ENCODE data around the gene PPIL1. TPM values are rescaled to one million over a fixed set of nuclear protein-coding genes. Genes with fewer than 3 reads are reported as not detected.

The PPIL1 gene
- total and polyA plus RNA-seq, 2 of the 4 experiments (the other 2 are of a cell fraction): 28.4 to 58.4 TPM

GRCh38 chr6:36867471-36868224, 7.0 kb downstream of the PPIL1 start:
- Histone ChIP-seq H3K9ac (ENCODE audit: low read depth, low read length) (no peak overlapping the region), H2BK15ac (ENCODE audit: low read depth, low read length) (no peak overlapping the region), H4K91ac (ENCODE audit: insufficient read depth, low read depth, low read length) (no peak overlapping the region), H3K23ac (ENCODE audit: low read depth, low read length) (no peak overlapping the region), H2AK9ac (replicated peaks; ENCODE audit: low read depth, low read length, poor library complexity) (no peak overlapping the region), H2BK120ac (ENCODE audit: low read depth, low read length) (no peak overlapping the region), H3K4ac (ENCODE audit: low read depth, low read length) (no peak overlapping the region), H3K9me3 (ENCODE audit: control insufficient read depth, insufficient read depth, low read length) (no peaks in the 10 kb centered on the region), H3K14ac (replicated peaks; ENCODE audit: low read depth, low read length) (no peak overlapping the region), H2AFZ (replicated peaks; ENCODE audit: low read length, poor library complexity) (no peak overlapping the region), H3K4me2 (ENCODE audit: low read depth, low read length) (no peak overlapping the region), H2BK5ac (ENCODE audit: low read depth, low read length, poor library complexity, severe bottlenecking) (no peak overlapping the region), H3K36me3 (ENCODE audit: control insufficient read depth, insufficient read depth, low read length) (peaks cover 7% of the 10 kb centered on the region), H3K18ac (ENCODE audit: low read depth, low read length) (no peak overlapping the region), H3K27ac (ENCODE audit: insufficient read depth, low read length) (no peak overlapping the region), H4K20me1 (ENCODE audit: insufficient read depth, low read length) (no peaks in the 10 kb centered on the region), H3K4me3 (ENCODE audit: insufficient read depth, low read depth, low read length) (no peak overlapping the region), H3K27me3 (ENCODE audit: control insufficient read depth, insufficient read depth, low read length) (no peaks in the 10 kb centered on the region), H3K4me1 (ENCODE audit: control insufficient read depth, insufficient read depth, low read length) (no peaks in the 10 kb centered on the region), H4K8ac (ENCODE audit: low read depth in 2 of 2, low read length in 2 of 2) (no peak overlapping the region), H4K5ac (ENCODE audit: low read depth, low read length) (no peak overlapping the region), H3K56ac (ENCODE audit: extremely low read depth, insufficient read depth, low read length) (no peak overlapping the region), H3K79me1 (ENCODE audit: low read depth in 1 of 2, low read length in 2 of 2) (peaks cover 44 to 68% of the 10 kb centered on the region in 2 experiments), H2BK20ac (ENCODE audit: low read depth, low read length) (no peak overlapping the region), H3K9me1 (ENCODE audit: insufficient read depth, low read length) (peaks cover 10% of the 10 kb centered on the region; the same call in 1 of the 2 replicates), H2AK5ac (ENCODE audit: low read depth, low read length) (no peak overlapping the region)
- ChIA-PET CTCF (no interaction called here), POLR2A (ENCODE audit: unreplicated experiment) (no interaction called here)
- ATAC-seq (ENCODE audit: low read depth) (no peak), DNase-seq (no peak)
- WGBS, 2 experiments (ENCODE audit: extremely low coverage in 2 of 2, insufficient read length in 1 of 2): no CpG with 5 or more reads among the region's 4 CpGs
- TF ChIP-seq NFE2L2 (IDR thresholded peaks at IDR 0.05; ENCODE audit: low read depth, low read length): no peak
- no peak for TF ChIP-seq POLR2A (IDR thresholded peaks at IDR 0.05; ENCODE audit: low read depth, low read length)
- TF ChIP-seq ELK1 (IDR thresholded peaks at IDR 0.05; ENCODE audit: borderline replicate concordance, low read depth, low read length): no peak
- TF ChIP-seq RFX5 (IDR thresholded peaks at IDR 0.05; ENCODE audit: low read depth, low read length): no peak
- TF ChIP-seq MAZ (IDR thresholded peaks at IDR 0.05; ENCODE audit: borderline replicate concordance, low read depth, low read length): no peak
- no peak for TF ChIP-seq MAFK (IDR thresholded peaks at IDR 0.05; ENCODE audit: low read depth, low read length)
- no peak for TF ChIP-seq USF2 (IDR thresholded peaks at IDR 0.05; ENCODE audit: low read depth, low read length)
- TF ChIP-seq BHLHE40 (IDR thresholded peaks at IDR 0.05; ENCODE audit: low read depth, low read length): no peak
- no peak for TF ChIP-seq RCOR1 (IDR thresholded peaks at IDR 0.05; ENCODE audit: insufficient replicate concordance, low read length)
- TF ChIP-seq MXI1 (IDR thresholded peaks at IDR 0.05; ENCODE audit: borderline replicate concordance, low read depth, low read length): no peak
- TF ChIP-seq RAD21 (IDR thresholded peaks at IDR 0.05; ENCODE audit: low read length): no peak
- TF ChIP-seq CHD1 (IDR thresholded peaks at IDR 0.05; ENCODE audit: low read depth, low read length): no peak
- TF ChIP-seq SMC3 (IDR thresholded peaks at IDR 0.05; ENCODE audit: low read depth, low read length): no peak
- no peak for TF ChIP-seq CTCF (conservative IDR thresholded peaks at IDR 0.05; ENCODE audit: low read depth, low read length)
- no peak for TF ChIP-seq CEBPB (IDR thresholded peaks at IDR 0.05; ENCODE audit: low read depth, low read length)
- no peak for TF ChIP-seq FOS (IDR thresholded peaks at IDR 0.05; ENCODE audit: low read depth, low read length)
- intact Hi-C loops (cut with micrococcal nuclease): no loop called here
- dilution Hi-C loops (cut with HindIII; ENCODE audit: low sequenced_read_pairs, unreplicated experiment): no loop called here
- in situ Hi-C loops (cut with MboI; ENCODE audit: low sequenced_read_pairs): no loop called here
- BruUV-seq (replicated peaks): no TSS peak

Measured in IMR-90 (cell line).